A673 (cell line): ENCODE measurements around the gene ME1.

Source experiments
- CTCF ChIP-seq: fragments of 300-800, 200-600 bp; sonication (generic); conservative IDR thresholded peaks from 2 replicates; pipeline ENCODE4 v1.5.1; 2017; ENCODE audit warnings: low read depth, mild to moderate bottlenecking, antibody characterized with exemption, low read length, moderate library complexity, mixed read lengths
- EZH2 ChIP-seq: fragments of 200-600 bp; sonication (generic); IDR thresholded peaks from 2 replicates; pipeline ENCODE4 v1.6.1; 2017; ENCODE audit warnings: borderline replicate concordance, low read depth, mild to moderate bottlenecking, mixed read lengths, antibody characterized with exemption, low read length; ENCODE audit not compliant: poor library complexity, severe bottlenecking

GRCh38 chr6:83221889-83222479, 208.9 kb downstream of the ME1 start:
- TF ChIP-seq CTCF, result peak; percentile 72
- TF ChIP-seq EZH2, result no peak
